Measurements from ENCODE around the gene HSPE1. TPM values are rescaled to one million over a fixed set of nuclear protein-coding genes. Genes with fewer than 3 reads are reported as not detected.
"Not testable (repeated sequence)": the region's sequence is repeated elsewhere in the genome, so short reads cannot be mapped to it uniquely, and the experiment has no call there.

The HSPE1 gene

DNA sequence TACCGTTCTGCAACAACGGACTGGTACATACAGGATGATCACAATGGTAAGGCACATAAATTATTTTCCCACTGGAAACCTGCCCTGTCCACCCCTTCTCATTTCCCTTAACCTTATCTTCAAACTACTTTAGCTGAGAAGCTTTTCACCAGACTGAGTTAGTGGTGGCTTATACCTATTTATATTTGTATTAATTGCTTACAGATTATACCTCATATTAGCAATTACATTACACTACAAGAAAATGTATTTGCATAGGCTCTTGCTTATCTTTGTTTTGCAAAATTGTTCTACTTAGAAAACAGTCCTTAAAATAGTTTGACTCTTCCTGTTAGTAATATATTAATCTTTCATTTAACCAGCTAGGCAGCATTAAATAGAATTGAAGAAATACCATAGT is 51.1 kb downstream of the HSPE1 start:
- H4K8ac ChIP-seq (ENCODE audit: low read depth, low read length); H3K79me1 ChIP-seq (ENCODE audit: low read length); H3K4me3 ChIP-seq (ENCODE audit: low read length); H3K79me2 ChIP-seq (ENCODE audit: control insufficient read depth, insufficient read depth, low read length); H3K56ac ChIP-seq (ENCODE audit: low read length); H3K4me1 ChIP-seq (ENCODE audit: control insufficient read depth, low read depth, low read length); H3K9ac ChIP-seq (ENCODE audit: low read length); H2BK15ac ChIP-seq (replicated peaks; ENCODE audit: low read depth); H2BK5ac ChIP-seq (ENCODE audit: low read length); H4K5ac ChIP-seq (ENCODE audit: low read length); H3K27ac ChIP-seq (ENCODE audit: low read depth, low read length); H3K4me2 ChIP-seq (ENCODE audit: low read length); DNase-seq; H3K18ac ChIP-seq (ENCODE audit: low read length); H2BK120ac ChIP-seq (ENCODE audit: low read depth, low read length); H3K36me3 ChIP-seq (ENCODE audit: control insufficient read depth, insufficient read depth, low read length); H3K23ac ChIP-seq (ENCODE audit: low read length); H3K27me3 ChIP-seq (ENCODE audit: insufficient read depth, low read length, poor library complexity); H3K4ac ChIP-seq (ENCODE audit: low read depth, low read length); H2AK5ac ChIP-seq (ENCODE audit: low read length): not testable (repeated sequence)
- no CpG with 5 or more reads among the region's 2 CpGs for WGBS (ENCODE audit: extremely low coverage, insufficient coverage, low lambda C conversion rate)

Small RNA genes lying within 50 kb of the gene (small RNA-seq; reads per million reads assigned to genes)
- gene AC020550.1 (ENCODE audit: insufficient read depth): not detected
